Osteoblast (primary cell): ENCODE results near the gene ENGASE. TPM values are rescaled to one million over a fixed set of nuclear protein-coding genes. Genes with fewer than 3 reads are reported as not detected.

Source experiments
- DNase-seq: peaks from one replicate; pipeline ENCODE4 v3.0.0; 2011; ENCODE audit warnings: low spot score, mixed read lengths; ENCODE audit not compliant: insufficient read length; ENCODE audit errors: missing footprints
- H2AFZ ChIP-seq: 2 replicates; pipeline ENCODE4 v1.6.0; 2011; ENCODE audit warnings: mild to moderate bottlenecking, low read length
- H3K27ac ChIP-seq: 2 replicates; pipeline ENCODE4 v1.5.1; 2011; ENCODE audit warnings: mild to moderate bottlenecking, low read depth, low read length, moderate library complexity
- H3K27me3 ChIP-seq: 2 replicates; pipeline ENCODE4 v1.6.0; 2012; ENCODE audit warnings: mild to moderate bottlenecking, control low read depth, inconsistent platforms, low read length, moderate library complexity; ENCODE audit not compliant: insufficient read depth
- H3K36me3 ChIP-seq: 2 replicates; pipeline ENCODE4 v1.5.1; 2011; ENCODE audit warnings: mild to moderate bottlenecking, low read length, control low read depth, moderate library complexity; ENCODE audit not compliant: insufficient read depth
- H3K4me1 ChIP-seq: 2 replicates; pipeline ENCODE4 v1.5.1; 2011; ENCODE audit warnings: mild to moderate bottlenecking, low read length, control low read depth, moderate library complexity; ENCODE audit not compliant: insufficient read depth
- H3K4me2 ChIP-seq: 2 replicates; pipeline ENCODE4 v1.6.0; 2011; ENCODE audit warnings: mild to moderate bottlenecking, low read length; ENCODE audit not compliant: insufficient read depth
- H3K4me3 ChIP-seq: fragments of 200-600 bp; sonication (generic); 3 replicates; pipeline ENCODE4 v1.5.1; 2012; ENCODE audit warnings: mild to moderate bottlenecking, low read length, inconsistent platforms; ENCODE audit not compliant: insufficient read depth
- H3K79me2 ChIP-seq: 2 replicates; pipeline ENCODE4 v1.6.0; 2012; ENCODE audit warnings: mild to moderate bottlenecking, low read length, control low read depth, inconsistent platforms; ENCODE audit not compliant: insufficient read depth
- H3K9me3 ChIP-seq: 2 replicates; pipeline ENCODE4 v1.5.1; 2011; ENCODE audit warnings: low read depth, low read length, control low read depth
- H4K20me1 ChIP-seq: 2 replicates; pipeline ENCODE4 v1.6.0; 2012; ENCODE audit warnings: mild to moderate bottlenecking, low read length, control low read depth; ENCODE audit not compliant: insufficient read depth
- CTCF ChIP-seq: IDR thresholded peaks from 2 replicates; pipeline ENCODE4 v1.5.1; 2011; ENCODE audit warnings: mild to moderate bottlenecking, low read depth, low read length, moderate library complexity; ENCODE audit errors: extremely low read depth
- total RNA-seq: library from RNA; depleted of rRNA; stranded (reverse); fragments of >200 nt; gene quantifications from 2 replicates; pipeline ENCODE4 v1.2.3, GENCODE V29; 2012

ENGASE gene
- total RNA-seq, 1 donor, result 14.5 TPM

- Histone ChIP-seq H2AFZ (no peak overlapping the region), H3K79me2 (no peaks in the 10 kb centered on the region), H3K9me3 (no peaks in the 10 kb centered on the region), H3K4me3 (no peak overlapping the region), H4K20me1 (no peaks in the 10 kb centered on the region), H3K4me2 (no peak overlapping the region), H3K4me1 (no peaks in the 10 kb centered on the region), H3K27ac (no peak overlapping the region), H3K27me3 (peaks cover 9% of the 10 kb centered on the region), H3K36me3 (no peaks in the 10 kb centered on the region)
- TF ChIP-seq CTCF, result no peak
- no peak for DNase-seq
These were observed 30.4 kb downstream of the ENGASE start for GRCh38 chr17:79104898-79105600.

GRCh38 chr17:79105937-79106336 lies 31.3 kb downstream of the ENGASE start:
- H2AFZ ChIP-seq, result no peak overlapping the region
- no peak overlapping the region for H3K27ac ChIP-seq
- H3K79me2 ChIP-seq, result no peaks in the 10 kb centered on the region
- H3K4me1 ChIP-seq, result no peaks in the 10 kb centered on the region
- no peak for TF ChIP-seq CTCF
- H3K4me3 ChIP-seq, result no peak overlapping the region
- DNase-seq, result no peak
- H3K9me3 ChIP-seq, result no peaks in the 10 kb centered on the region
- no peaks in the 10 kb centered on the region for H4K20me1 ChIP-seq
- H3K27me3 ChIP-seq, result peaks cover 3% of the 10 kb centered on the region
- H3K4me2 ChIP-seq, result no peak overlapping the region
- no peaks in the 10 kb centered on the region for H3K36me3 ChIP-seq

- Histone ChIP-seq H3K27ac (no peak overlapping the region), H3K4me1 (no peaks in the 10 kb centered on the region), H3K79me2 (no peaks in the 10 kb centered on the region), H3K27me3 (no peaks in the 10 kb centered on the region), H3K4me3 (no peak overlapping the region), H3K36me3 (no peaks in the 10 kb centered on the region), H2AFZ (no peak overlapping the region), H4K20me1 (no peaks in the 10 kb centered on the region), H3K4me2 (no peak overlapping the region), H3K9me3 (no peaks in the 10 kb centered on the region)
- TF ChIP-seq CTCF, result no peak
- no peak for DNase-seq
These were observed 32.3 kb downstream of the ENGASE start for GRCh38 chr17:79106958-79107357.

- no peak for TF ChIP-seq CTCF
- Histone ChIP-seq H3K9me3 (no peaks in the 10 kb centered on the region), H3K27me3 (no peaks in the 10 kb centered on the region), H3K27ac (no peak overlapping the region), H3K4me3 (no peak overlapping the region), H3K4me2 (no peak overlapping the region), H4K20me1 (no peaks in the 10 kb centered on the region), H2AFZ (no peak overlapping the region), H3K79me2 (no peaks in the 10 kb centered on the region), H3K36me3 (no peaks in the 10 kb centered on the region), H3K4me1 (no peaks in the 10 kb centered on the region)
- DNase-seq, result no peak
These were observed 33.0 kb downstream of the ENGASE start for GRCh38 chr17:79107499-79108231.
